Measurements from ENCODE around the gene LPAR1.

The LPAR1 gene

DNA sequence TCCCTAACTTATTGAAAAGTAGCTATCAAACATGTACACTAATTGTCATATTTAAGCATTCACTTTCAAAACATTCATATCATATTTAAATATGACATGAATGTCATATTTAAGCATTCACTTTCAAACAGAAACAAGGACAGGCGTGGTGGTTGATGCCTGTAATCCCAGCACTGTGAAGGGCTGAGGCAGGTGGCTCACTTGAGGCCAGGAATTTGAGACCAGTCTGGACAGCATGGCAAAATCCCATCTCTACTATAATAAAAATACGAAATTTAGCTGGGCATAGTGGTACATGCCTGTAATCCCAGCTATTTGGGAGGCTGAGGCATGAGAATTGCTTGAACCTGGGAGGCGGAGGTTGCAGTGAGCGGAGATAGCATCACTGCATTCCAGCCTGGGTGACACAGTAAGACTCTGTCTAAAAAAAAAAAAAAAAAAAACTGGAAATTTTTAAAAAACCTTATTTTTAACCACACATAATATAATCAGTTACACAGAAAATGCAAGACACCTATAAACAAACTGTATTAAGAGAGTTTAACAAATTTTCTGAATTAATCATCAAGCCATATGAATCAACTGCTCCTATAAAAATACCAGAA, 88.1 kb downstream of the LPAR1 start:
- DNase-seq, result no peak

GRCh38 chr9:110949081-110949480, 89.2 kb downstream of the LPAR1 start:
- DNase-seq, result no peak

GRCh38 chr9:110947491-110948044, 90.7 kb downstream of the LPAR1 start:
- peak; percentile 31 for DNase-seq

DNA sequence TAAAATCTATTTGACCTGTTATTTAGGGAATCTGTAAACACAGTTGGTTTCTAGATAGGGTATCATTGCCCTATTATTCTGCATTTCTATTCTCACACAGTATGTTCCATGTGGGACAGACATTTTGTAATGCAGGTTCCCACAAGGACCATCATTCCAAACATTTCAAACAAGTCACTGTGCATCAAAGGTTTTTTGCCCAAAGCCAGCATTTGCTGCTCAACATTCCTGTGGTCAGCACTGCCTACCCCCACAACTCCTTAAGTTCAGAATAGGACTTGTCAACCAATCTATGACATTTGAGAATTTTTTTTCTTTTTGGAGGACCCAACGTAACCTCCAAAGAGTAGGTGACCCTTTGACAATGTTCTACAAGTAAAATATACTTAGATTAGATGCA, 95.7 kb downstream of the LPAR1 start:
- DNase-seq, result no peak

- no peak for DNase-seq
These were observed 97.2 kb downstream of the LPAR1 start for GRCh38 chr9:110940951-110941557.

DNA sequence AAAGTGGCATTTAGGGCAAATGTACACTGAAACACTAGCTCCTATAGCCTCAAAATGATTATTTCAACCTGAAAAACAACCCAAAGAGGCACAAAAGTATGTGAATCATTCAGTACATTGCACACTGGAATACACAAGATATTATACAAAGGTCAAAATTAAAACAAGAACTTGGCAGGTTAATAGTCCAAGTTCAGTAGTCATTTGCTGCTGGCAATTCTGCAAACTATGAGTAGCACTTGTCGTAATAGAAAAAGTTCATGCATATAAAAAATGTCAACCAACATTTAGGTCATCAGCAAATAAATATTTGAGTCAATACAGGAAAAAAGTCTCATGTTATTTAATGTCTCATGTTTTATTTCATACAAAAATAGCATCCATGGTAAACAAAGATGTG, 98.7 kb downstream of the LPAR1 start:
- DNase-seq, result no peak

DNA sequence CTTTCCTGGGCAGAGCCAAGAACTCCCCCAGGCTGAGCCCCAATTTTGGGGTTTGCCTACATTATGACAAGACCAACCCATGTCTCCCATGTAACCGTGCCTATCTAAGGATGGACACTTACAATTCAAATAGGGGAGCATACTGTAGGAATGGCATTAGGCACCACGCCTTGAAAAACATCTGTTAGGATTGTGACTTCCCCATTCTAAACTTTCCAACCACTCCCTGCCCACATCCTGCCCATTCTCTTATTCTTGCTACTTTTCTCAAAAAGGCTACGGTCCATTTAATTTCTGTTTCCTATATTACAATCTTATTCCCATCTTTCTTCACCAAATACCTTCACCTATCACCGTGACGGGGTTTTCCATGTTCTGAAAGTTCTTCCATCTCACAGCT, 99.2 kb downstream of the LPAR1 start:
- no peak for DNase-seq

DNA sequence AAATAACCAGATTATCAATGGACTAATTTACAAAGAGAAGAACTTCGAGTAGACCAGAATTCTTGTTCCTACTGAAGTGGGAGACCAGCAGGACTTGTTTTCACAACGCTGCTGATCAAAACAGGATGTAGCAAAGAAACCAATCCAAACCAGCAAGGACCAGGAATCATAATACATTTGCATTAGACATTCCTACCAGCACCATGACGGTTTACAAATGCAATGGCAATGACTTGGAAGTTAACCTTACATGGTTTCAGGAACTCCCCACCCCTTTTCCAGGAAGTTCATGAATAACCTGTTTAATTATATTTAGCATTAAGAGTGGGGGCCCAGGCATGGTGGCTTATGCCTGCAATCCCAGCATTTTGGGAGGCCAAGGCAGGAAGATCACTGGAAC, 100.0 kb downstream of the LPAR1 start:
- DNase-seq, result no peak

DNA sequence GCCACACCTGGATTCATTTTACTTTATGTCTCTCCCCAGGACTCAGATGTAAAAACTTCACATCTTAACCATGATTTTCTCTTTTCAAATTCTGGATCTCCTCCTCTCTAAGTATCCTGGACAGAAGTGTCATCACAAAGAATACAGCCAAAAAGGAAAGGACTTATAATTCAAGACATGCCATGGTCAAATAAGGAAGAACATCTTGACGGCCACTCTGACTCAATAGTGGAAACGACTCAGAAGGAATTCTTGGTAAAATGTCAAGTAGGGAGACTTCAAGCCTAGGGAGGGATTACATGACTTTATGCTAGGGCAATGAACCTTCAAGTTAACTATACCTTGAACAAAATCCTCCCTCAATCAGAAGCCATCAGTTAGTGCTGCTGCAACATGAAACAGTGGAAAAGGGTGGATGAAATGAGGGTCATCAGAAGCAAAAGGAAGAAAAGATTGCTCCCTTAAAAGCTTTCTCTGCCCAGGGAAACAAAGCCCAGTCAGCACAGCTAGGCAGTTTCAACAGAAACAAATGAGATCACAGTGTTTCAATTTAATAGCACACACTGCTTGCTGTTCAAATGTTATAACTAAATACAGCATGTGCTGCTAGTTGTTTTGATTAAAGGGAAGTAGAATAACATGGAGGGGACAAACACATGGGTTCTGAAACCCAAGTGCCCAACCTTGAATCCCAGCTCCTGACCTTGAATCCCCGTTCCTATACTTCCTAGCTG, 101.4 kb downstream of the LPAR1 start:
- DNase-seq, result no peak

- no peak for DNase-seq
These were observed 102.0 kb downstream of the LPAR1 start for GRCh38 chr9:110936237-110936636.

- no peak for DNase-seq
These were observed 102.4 kb downstream of the LPAR1 start for GRCh38 chr9:110935829-110936228.

DNA sequence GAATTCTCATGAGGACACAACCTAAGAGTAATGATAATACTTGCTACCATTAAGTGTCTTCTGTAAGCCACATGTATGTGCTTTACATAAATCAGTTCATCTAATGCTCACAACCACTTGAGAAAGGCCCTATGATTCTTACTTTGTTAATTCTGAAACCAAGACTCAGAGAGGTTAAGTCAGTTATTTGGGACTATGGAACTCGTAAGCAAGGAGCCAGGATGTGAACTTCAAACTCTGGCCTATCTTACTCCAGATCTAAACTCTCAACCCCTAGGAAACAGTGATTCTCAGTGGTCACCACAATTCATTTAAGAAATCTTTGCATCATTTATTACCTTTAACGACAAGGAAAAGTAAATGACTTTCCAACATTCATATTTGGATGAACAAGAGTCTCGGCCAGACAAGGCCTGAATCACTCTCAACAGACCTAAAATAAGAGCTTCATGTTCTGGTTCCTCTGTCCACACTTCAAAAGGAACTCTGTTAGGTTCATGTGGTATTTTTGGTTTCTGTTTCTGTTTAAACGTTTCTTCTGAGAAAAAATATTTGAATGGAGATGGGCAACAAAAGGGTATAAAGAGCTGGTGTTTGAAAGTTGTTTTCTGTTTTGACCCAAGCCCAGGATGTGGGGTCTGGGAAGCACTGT, 104.8 kb downstream of the LPAR1 start:
- no peak for DNase-seq

GRCh38 chr9:110932863-110933262, 105.4 kb downstream of the LPAR1 start:
- no peak for DNase-seq

DNA sequence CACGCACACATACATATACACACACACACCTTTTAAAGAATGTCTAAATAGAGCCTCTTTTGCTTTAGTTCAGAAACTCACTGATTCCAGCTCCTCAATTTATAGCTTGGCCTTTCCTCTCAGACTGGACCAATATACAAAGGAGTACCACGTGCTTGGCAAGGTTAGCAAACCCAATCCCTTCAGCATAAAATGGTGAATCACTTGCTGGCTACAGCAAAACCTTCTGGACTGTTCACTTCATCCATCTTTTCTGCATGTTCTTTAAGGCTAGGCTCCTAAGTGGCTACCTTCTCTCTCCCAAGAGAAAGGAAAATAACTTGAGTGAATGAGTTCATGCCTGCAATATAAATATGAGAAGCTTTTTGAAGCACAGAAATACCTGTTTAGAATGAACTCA, 109.7 kb downstream of the LPAR1 start:
- DNase-seq, result no peak

DNA sequence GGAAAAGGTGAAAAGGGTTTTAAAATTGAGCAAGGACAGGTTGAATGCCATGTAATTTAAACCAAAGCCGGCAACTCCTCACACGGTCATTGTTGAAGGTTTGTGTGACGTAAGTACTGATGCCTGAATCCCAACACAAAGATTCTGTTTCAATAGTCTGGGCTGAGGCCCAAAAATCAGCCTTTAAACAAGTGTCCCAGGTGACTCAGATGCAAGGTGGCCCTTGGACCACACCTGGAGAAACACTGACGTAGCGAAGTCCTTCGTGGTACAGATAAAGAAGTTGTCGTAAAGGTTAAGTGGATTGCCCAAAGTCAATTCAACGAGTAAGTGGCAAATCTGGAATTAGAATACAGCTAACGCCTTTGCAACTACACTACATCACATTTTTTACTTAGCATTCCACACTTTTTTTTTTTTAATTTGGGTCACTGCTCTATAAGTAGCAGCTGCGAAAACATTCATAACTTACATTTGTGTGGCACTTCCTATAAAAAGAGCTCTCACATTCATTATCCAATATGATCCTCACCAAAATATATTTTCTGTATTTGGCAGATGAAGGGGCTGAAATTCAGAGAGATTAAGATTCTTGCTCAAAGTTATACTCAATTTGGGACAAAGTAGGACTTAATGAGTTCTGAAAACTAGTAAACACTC, 111.3 kb downstream of the LPAR1 start:
- peak; percentile 37 for DNase-seq

GRCh38 chr9:110923601-110924000, 114.7 kb downstream of the LPAR1 start:
- no peak for DNase-seq

DNA sequence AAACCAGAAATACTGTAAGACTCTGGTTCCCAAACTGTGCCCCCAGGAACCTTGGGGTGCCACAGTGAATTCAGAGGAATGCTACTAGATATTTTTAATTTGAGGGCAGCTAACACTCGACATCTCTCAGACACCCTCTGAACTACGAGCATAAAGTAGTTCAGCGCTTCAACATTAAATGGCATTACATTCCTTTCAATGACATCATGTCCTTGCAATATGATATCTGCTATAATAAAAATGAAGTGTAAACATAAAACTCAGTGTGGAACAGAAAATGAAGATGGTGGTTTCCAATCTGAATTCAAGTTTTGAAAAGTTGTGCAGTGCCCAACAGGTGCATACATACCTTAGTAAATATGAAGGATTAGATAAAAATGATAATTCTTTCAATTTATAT, 116.1 kb downstream of the LPAR1 start:
- no peak for DNase-seq

DNA sequence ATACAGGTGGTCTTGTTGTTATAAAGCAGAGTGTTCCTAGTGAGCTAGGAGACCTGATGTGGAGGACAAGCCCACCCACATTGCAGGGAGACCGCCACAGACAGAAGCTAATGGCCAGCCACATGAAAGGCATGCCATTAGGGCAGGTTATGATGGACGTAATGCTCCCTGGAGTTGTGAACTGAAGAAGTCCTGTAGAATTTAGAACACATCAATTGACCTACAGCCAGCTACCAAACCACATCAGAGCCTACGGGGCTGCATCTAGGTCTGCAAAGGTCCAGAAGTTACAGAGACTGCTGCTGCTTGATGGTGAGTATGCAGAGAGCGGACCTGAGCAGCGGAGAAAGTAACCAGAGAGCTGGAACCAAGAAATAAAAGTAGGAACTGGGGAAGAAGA, 116.6 kb downstream of the LPAR1 start:
- no peak for DNase-seq

DNA sequence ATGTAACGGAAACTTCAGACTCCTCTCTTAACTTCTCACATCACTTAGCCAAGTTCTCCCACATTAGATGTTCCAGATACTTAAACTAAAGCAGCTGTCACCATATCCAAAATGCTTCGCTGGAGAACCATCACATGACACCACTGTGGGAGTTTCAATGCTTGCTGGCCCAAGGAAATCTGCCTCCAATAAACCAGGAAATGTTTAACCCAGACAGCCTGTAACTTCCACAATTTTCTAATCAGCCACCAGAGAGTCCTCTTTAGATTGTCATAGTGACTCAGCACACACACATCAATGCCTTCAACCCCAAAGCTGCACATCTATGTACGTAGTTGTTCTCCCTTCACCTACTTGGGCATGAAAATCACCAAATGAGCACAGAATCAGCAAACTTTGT, 118.7 kb downstream of the LPAR1 start:
- no peak for DNase-seq

- DNase-seq, result no peak
These were observed 119.2 kb downstream of the LPAR1 start for GRCh38 chr9:110919050-110919435.

DNA sequence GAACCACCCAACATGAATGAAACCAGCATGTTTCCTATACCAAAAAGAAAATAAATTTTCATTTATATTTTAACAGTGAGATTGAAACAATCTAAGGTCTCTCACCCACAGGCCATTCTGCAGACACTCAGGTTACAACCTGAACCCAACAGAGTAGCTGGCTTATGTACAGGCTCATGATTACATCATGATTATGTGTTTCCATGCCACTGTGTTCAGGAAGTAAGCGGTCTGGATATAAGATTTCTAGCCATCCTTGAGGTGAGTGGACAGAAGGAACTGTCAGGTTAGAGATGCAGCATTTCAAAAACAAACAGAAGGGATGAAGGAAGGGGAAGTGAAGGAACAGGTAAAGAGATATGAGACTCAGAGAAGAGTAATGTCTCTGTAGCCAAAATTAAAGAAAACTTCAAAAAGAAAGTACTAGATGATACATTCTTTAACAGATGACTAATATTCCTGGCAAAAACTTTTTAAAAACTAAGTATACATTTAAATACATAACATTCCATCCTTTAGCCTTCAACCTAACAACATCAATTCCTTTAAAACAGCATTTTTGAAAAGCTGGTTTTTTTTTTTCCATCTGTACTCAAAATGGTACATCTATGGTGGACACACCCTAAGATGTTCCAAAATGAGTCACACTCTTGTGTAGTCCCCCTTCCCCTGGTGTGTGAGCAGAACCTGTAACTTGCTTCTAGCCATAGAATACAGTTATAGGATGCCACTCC, 119.8 kb downstream of the LPAR1 start:
- DNase-seq, result no peak

GRCh38 chr9:110916403-110916802, 121.9 kb downstream of the LPAR1 start:
- no peak for DNase-seq
